SK-N-MC (cell line): ENCODE results near the gene HFM1.

Source experiments
- DNase-seq: peaks from one replicate; pipeline ENCODE4 v3.0.0-alpha.2; 2011; ENCODE audit warnings: low read depth, low spot score
- H3K27ac ChIP-seq: fragments of 200-600 bp; sonication (generic); 2 replicates; pipeline ENCODE4 v1.5.1; 2016; ENCODE audit warnings: mixed run types
- H3K36me3 ChIP-seq: fragments of 200-600 bp; sonication (generic); 2 replicates; pipeline ENCODE4 v1.6.1; 2017; ENCODE audit warnings: antibody characterized with exemption, low read length, mixed read lengths; ENCODE audit not compliant: insufficient read depth
- H3K4me3 ChIP-seq: fragments of 200-600 bp; sonication (generic); 2 replicates; pipeline ENCODE4 v1.5.1; 2016
- H3K9ac ChIP-seq: fragments of 200-600 bp; sonication (generic); 2 replicates; pipeline ENCODE4 v1.8.0; 2017; ENCODE audit warnings: mixed run types, mixed read lengths; ENCODE audit not compliant: insufficient read length
- H3K9me3 ChIP-seq: fragments of 200-600 bp; sonication (generic); 2 replicates; pipeline ENCODE4 v1.6.1; 2017; ENCODE audit warnings: low read depth, mild to moderate bottlenecking, antibody characterized with exemption, low read length, moderate library complexity, mixed read lengths
- EZH2 ChIP-seq: fragments of 200-600 bp; sonication (generic); IDR thresholded peaks from one replicate; pipeline ENCODE4 v1.6.1; 2017; ENCODE audit warnings: antibody characterized with exemption
- FOXP2 ChIP-seq: optimal IDR thresholded peaks from 2 replicates; pipeline ENCODE3; 2011; ENCODE audit warnings: mild to moderate bottlenecking, moderate library complexity; ENCODE audit not compliant: insufficient read depth; ENCODE audit errors: extremely low read length, control extremely low read depth
- POLR2AphosphoS5 ChIP-seq: IDR thresholded peaks from 2 replicates; pipeline ENCODE4 v1.6.1; 2012; ENCODE audit warnings: mild to moderate bottlenecking, low read depth, low read length, borderline replicate concordance

HFM1 gene

GRCh38 chr1:91283421-91283726 is 121.3 kb downstream of the HFM1 start:
- TF ChIP-seq FOXP2 = no peak
- TF ChIP-seq EZH2 = no peak
- no peak for TF ChIP-seq POLR2AphosphoS5

GRCh38 chr1:91282695-91283420 is 121.8 kb downstream of the HFM1 start:
- Histone ChIP-seq H3K36me3 (no peaks in the 10 kb centered on the region), H3K27ac (peak overlapping the region; percentile 2; the same call in 1 of the 2 replicates), H3K9me3 (no peaks in the 10 kb centered on the region), H3K4me3 (no peak overlapping the region), H3K9ac (peak overlapping the region; percentile 37)
- TF ChIP-seq POLR2AphosphoS5 (no peak), EZH2 (no peak), FOXP2 (no peak)
- DNase-seq = peak; percentile 78

More at GRCh38 chr1:91283421-91283726, 121.3 kb downstream of the HFM1 start:
- no peak for DNase-seq
- peak overlapping the region; percentile 2; the same call in 1 of the 2 replicates for H3K27ac ChIP-seq
- H3K36me3 ChIP-seq = no peaks in the 10 kb centered on the region
- no peak overlapping the region for H3K9ac ChIP-seq
- no peak overlapping the region for H3K4me3 ChIP-seq
- H3K9me3 ChIP-seq = no peaks in the 10 kb centered on the region

GRCh38 chr1:91281782-91282181 is 122.9 kb downstream of the HFM1 start:
- Histone ChIP-seq H3K4me3 (no peak overlapping the region), H3K9me3 (no peaks in the 10 kb centered on the region), H3K27ac (no peak overlapping the region), H3K36me3 (no peaks in the 10 kb centered on the region), H3K9ac (no peak overlapping the region)
- no peak for DNase-seq
- TF ChIP-seq FOXP2 (no peak), EZH2 (no peak), POLR2AphosphoS5 (no peak)

GRCh38 chr1:91278754-91279153 is 125.9 kb downstream of the HFM1 start:
- Histone ChIP-seq H3K36me3 (no peaks in the 10 kb centered on the region), H3K9me3 (no peaks in the 10 kb centered on the region), H3K4me3 (no peak overlapping the region), H3K27ac (no peak overlapping the region), H3K9ac (no peak overlapping the region)
- TF ChIP-seq POLR2AphosphoS5 (no peak), FOXP2 (no peak), EZH2 (no peak)
- DNase-seq = peak; percentile 14

- no peak overlapping the region for H3K9ac ChIP-seq
- no peak for TF ChIP-seq POLR2AphosphoS5
- no peak overlapping the region for H3K4me3 ChIP-seq
- H3K9me3 ChIP-seq = no peaks in the 10 kb centered on the region
- no peak for DNase-seq
- no peaks in the 10 kb centered on the region for H3K36me3 ChIP-seq
- H3K27ac ChIP-seq = no peak overlapping the region
These were observed 130.8 kb downstream of the HFM1 start for GRCh38 chr1:91273875-91274274.

GRCh38 chr1:91261655-91262054 is 143.0 kb downstream of the HFM1 start:
- no peaks in the 10 kb centered on the region for H3K36me3 ChIP-seq
- no peaks in the 10 kb centered on the region for H3K9me3 ChIP-seq

GRCh38 chr1:91245435-91245834 is 159.2 kb downstream of the HFM1 start:
- H3K4me3 ChIP-seq = no peak overlapping the region

More at GRCh38 chr1:91261655-91262054, 143.0 kb downstream of the HFM1 start:
- no peak overlapping the region for H3K9ac ChIP-seq
- no peak overlapping the region for H3K4me3 ChIP-seq
- H3K27ac ChIP-seq = no peak overlapping the region
- TF ChIP-seq EZH2 = no peak
- no peak for TF ChIP-seq POLR2AphosphoS5
- no peak for TF ChIP-seq FOXP2
- DNase-seq = no peak

GRCh38 chr1:91244737-91245136 is 159.9 kb downstream of the HFM1 start:
- DNase-seq = no peak
- no peak overlapping the region for H3K4me3 ChIP-seq
- H3K27ac ChIP-seq = no peak overlapping the region
- no peaks in the 10 kb centered on the region for H3K36me3 ChIP-seq
- no peak overlapping the region for H3K9ac ChIP-seq
- TF ChIP-seq FOXP2 (no peak), EZH2 (no peak), POLR2AphosphoS5 (no peak)
- no peaks in the 10 kb centered on the region for H3K9me3 ChIP-seq

More at GRCh38 chr1:91245435-91245834, 159.2 kb downstream of the HFM1 start:
- Histone ChIP-seq H3K9ac (no peak overlapping the region), H3K9me3 (no peaks in the 10 kb centered on the region), H3K27ac (no peak overlapping the region), H3K36me3 (no peaks in the 10 kb centered on the region)
- DNase-seq = no peak
- no peak for TF ChIP-seq POLR2AphosphoS5
- no peak for TF ChIP-seq EZH2
- TF ChIP-seq FOXP2 = no peak

GRCh38 chr1:91243171-91243570 is 161.5 kb downstream of the HFM1 start:
- TF ChIP-seq POLR2AphosphoS5 (no peak), FOXP2 (no peak), EZH2 (no peak)
- Histone ChIP-seq H3K9ac (no peak overlapping the region), H3K4me3 (no peak overlapping the region), H3K27ac (no peak overlapping the region), H3K36me3 (no peaks in the 10 kb centered on the region), H3K9me3 (no peaks in the 10 kb centered on the region)
- DNase-seq = no peak
